22Rv1 (cell line): ENCODE data around the gene SRPK2.

Experiments used
- CTCF ChIP-seq: fragments of 450-650 bp; IDR thresholded peaks from 2 replicates; pipeline ENCODE4 v1.5.1; 2017; ENCODE audit warnings: mild to moderate bottlenecking
- ZFX ChIP-seq: fragments of 450-650 bp; IDR thresholded peaks from 2 replicates; pipeline ENCODE4 v1.6.1; 2017; ENCODE audit warnings: antibody characterized with exemption, borderline replicate concordance

GRCh38 chr7:105096306-105096705 lies 292.4 kb downstream of the SRPK2 start:
- TF ChIP-seq CTCF (no peak), ZFX (no peak)
